GM06990 (cell line): ENCODE results near the gene SPRED1.
A peak's percentile ranks its signal among the peaks of the same experiment; 100 is the strongest.

Source experiments
- DNase-seq: peaks from one replicate; pipeline ENCODE4 v3.0.0-alpha.2; 2011; ENCODE audit not compliant: insufficient read length; ENCODE audit errors: extremely low read depth
- H3K27me3 ChIP-seq: replicated peaks from 2 replicates; pipeline ENCODE4 v1.6.0; 2011; ENCODE audit warnings: low read length; ENCODE audit not compliant: control insufficient read depth, insufficient read depth
- H3K36me3 ChIP-seq: 2 replicates; pipeline ENCODE4 v1.5.1; 2011; ENCODE audit warnings: low read length; ENCODE audit not compliant: control insufficient read depth, insufficient read depth
- H3K4me3 ChIP-seq: replicated peaks from 2 replicates; pipeline ENCODE4 v1.5.1; 2011; ENCODE audit warnings: low read depth, mild to moderate bottlenecking, control low read depth, low read length
- TF ChIP-seq, protein P1 (sequence below): IDR thresholded peaks from 2 replicates; pipeline ENCODE4 v1.5.1; 2011; ENCODE audit warnings: low read length, control low read depth, mild to moderate bottlenecking, inconsistent platforms; ENCODE audit not compliant: insufficient read depth, poor library complexity, severe bottlenecking

SPRED1 gene

DNA sequence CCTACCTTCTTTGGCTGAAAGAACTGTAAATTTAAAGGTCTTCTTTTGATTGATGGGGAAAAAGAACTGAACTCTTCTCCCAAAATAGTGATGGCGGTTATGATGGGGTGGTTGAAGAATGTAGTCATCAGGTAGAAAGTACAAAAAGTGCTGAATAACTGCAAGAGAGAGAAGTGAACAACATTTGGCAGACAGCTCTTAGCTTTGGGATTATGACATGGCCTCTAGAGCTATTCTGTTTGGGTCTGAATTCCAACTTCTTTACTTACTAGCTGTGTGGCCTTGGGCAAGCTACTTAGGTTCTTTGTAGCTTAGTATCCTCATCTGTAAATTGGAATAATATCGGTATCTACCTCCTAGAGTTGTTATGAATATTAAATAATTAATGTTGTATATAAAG, 91.7 kb downstream of the SPRED1 start:
- DNase-seq, result no peak
- Histone ChIP-seq H3K27me3 (no peaks in the 10 kb centered on the region), H3K36me3 (no peaks in the 10 kb centered on the region), H3K4me3 (no peak overlapping the region)
- TF ChIP-seq, protein P1, sequence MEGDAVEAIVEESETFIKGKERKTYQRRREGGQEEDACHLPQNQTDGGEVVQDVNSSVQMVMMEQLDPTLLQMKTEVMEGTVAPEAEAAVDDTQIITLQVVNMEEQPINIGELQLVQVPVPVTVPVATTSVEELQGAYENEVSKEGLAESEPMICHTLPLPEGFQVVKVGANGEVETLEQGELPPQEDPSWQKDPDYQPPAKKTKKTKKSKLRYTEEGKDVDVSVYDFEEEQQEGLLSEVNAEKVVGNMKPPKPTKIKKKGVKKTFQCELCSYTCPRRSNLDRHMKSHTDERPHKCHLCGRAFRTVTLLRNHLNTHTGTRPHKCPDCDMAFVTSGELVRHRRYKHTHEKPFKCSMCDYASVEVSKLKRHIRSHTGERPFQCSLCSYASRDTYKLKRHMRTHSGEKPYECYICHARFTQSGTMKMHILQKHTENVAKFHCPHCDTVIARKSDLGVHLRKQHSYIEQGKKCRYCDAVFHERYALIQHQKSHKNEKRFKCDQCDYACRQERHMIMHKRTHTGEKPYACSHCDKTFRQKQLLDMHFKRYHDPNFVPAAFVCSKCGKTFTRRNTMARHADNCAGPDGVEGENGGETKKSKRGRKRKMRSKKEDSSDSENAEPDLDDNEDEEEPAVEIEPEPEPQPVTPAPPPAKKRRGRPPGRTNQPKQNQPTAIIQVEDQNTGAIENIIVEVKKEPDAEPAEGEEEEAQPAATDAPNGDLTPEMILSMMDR, result no peak

- no peaks in the 10 kb centered on the region for H3K27me3 ChIP-seq
- DNase-seq, result no peak
- H3K36me3 ChIP-seq, result peaks cover 4% of the 10 kb centered on the region
- H3K4me3 ChIP-seq, result no peak overlapping the region
- TF ChIP-seq, protein P1, result no peak
Measured at GRCh38 chr15:38349251-38349650, 96.6 kb downstream of the SPRED1 start.

DNA sequence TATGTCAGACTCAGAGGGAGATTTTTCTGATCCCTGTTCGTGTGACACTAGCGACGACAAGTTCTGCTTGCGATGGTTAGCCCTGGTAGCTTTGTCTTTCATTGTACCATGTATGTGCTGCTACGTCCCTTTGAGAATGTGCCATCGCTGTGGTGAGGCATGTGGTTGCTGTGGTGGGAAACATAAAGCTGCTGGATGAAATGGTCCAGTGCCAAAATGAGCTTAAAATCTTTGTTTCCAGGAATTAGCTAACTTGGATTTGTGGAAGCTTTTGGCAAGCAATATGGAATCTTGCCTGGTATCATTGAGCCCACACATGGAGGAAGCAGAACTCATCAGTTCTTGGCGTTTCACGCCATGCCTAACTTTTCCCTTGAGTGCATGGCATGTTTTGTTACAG, 98.8 kb downstream of the SPRED1 start:
- H3K4me3 ChIP-seq, result no peak overlapping the region
- no peaks in the 10 kb centered on the region for H3K27me3 ChIP-seq
- DNase-seq, result no peak
- peaks cover 4% of the 10 kb centered on the region for H3K36me3 ChIP-seq
- TF ChIP-seq, protein P1, result no peak

- TF ChIP-seq, protein P1, result peak; percentile 77
- peaks cover 4% of the 10 kb centered on the region for H3K36me3 ChIP-seq
- no peak overlapping the region for H3K4me3 ChIP-seq
- peak; percentile 21 for DNase-seq
- H3K27me3 ChIP-seq, result no peaks in the 10 kb centered on the region
Measured at GRCh38 chr15:38354315-38354929, 101.8 kb downstream of the SPRED1 start.

- TF ChIP-seq, protein P1, result no peak
- Histone ChIP-seq H3K4me3 (no peak overlapping the region), H3K36me3 (no peaks in the 10 kb centered on the region), H3K27me3 (no peaks in the 10 kb centered on the region)
- DNase-seq, result no peak
Measured at GRCh38 chr15:38362355-38362754, 109.7 kb downstream of the SPRED1 start.

GRCh38 chr15:38367476-38367875, 114.8 kb downstream of the SPRED1 start:
- H3K36me3 ChIP-seq, result no peaks in the 10 kb centered on the region
- H3K4me3 ChIP-seq, result no peak overlapping the region
- H3K27me3 ChIP-seq, result no peaks in the 10 kb centered on the region; the same call in 1 of the 2 replicates
- TF ChIP-seq, protein P1, result no peak
- DNase-seq, result no peak
